IMR-90 (cell line): ENCODE results near the gene HOXD13. TPM values are rescaled to one million over a fixed set of nuclear protein-coding genes. Genes with fewer than 3 reads are reported as not detected.

Experiments
- ATAC-seq: fragments of 200-7000 bp; cut with Tn5 transposase; 2 replicates; pipeline ENCODE4 v1.9.1; 2020; ENCODE audit warnings: low read depth, mild to moderate bottlenecking, moderate library complexity
- BruUV-seq: library from RNA; stranded (reverse); fragments of 400-500 nt; replicated peaks from 2 replicates; lab custom pipeline; 2021; lab: Mats Ljungman, UMichigan
- CTCF ChIA-PET: fragments of 300-600 bp; formaldehyde crosslinking; extraction: SDS; loops from one replicate; lab custom pipeline; 2021; ENCODE audit warnings: antibody characterized with exemption; lab: Yijun Ruan, JAX
- POLR2A ChIA-PET: fragments of 300-600 bp; sonication (Branson Sonifier 250); formaldehyde crosslinking; loops from one replicate; lab custom pipeline; 2022; ENCODE audit warnings: antibody characterized with exemption; ENCODE audit not compliant: unreplicated experiment; lab: Charles Lee
- DNase-seq: peaks from one replicate; pipeline ENCODE4 v3.0.0; 2013
- H2AFZ ChIP-seq: replicated peaks from 2 replicates; pipeline ENCODE3; 2013; ENCODE audit warnings: low read length, mild to moderate bottlenecking; ENCODE audit not compliant: poor library complexity
- H2AK5ac ChIP-seq: 2 replicates; pipeline ENCODE4 v1.6.1; 2013; ENCODE audit warnings: low read depth, low read length, inconsistent platforms
- H2AK9ac ChIP-seq: replicated peaks from 2 replicates; pipeline ENCODE3; 2013; ENCODE audit warnings: mild to moderate bottlenecking, low read depth, low read length, moderate library complexity; ENCODE audit not compliant: poor library complexity
- H2BK120ac ChIP-seq: 2 replicates; pipeline ENCODE4 v1.6.1; 2013; ENCODE audit warnings: low read depth, low read length, inconsistent platforms
- H2BK15ac ChIP-seq: 3 replicates; pipeline ENCODE4 v1.6.1; 2013; ENCODE audit warnings: low read depth, low read length, inconsistent platforms
- H2BK20ac ChIP-seq: 2 replicates; pipeline ENCODE4 v1.6.1; 2013; ENCODE audit warnings: low read depth, mild to moderate bottlenecking, inconsistent platforms, low read length, moderate library complexity
- H2BK5ac ChIP-seq: 2 replicates; pipeline ENCODE4 v1.6.1; 2013; ENCODE audit warnings: mild to moderate bottlenecking, low read depth, low read length, inconsistent platforms; ENCODE audit not compliant: poor library complexity, severe bottlenecking
- H3K14ac ChIP-seq: replicated peaks from 2 replicates; pipeline ENCODE4 v1.6.1; 2013; ENCODE audit warnings: low read depth, low read length, inconsistent platforms
- H3K18ac ChIP-seq: 2 replicates; pipeline ENCODE4 v1.6.1; 2013; ENCODE audit warnings: low read depth, low read length, control low read depth
- H3K23ac ChIP-seq: 2 replicates; pipeline ENCODE4 v1.6.1; 2013; ENCODE audit warnings: low read depth, low read length, inconsistent platforms
- H3K27ac ChIP-seq: 2 replicates; pipeline ENCODE4 v1.5.1; 2013; ENCODE audit warnings: mild to moderate bottlenecking, control low read depth, low read length; ENCODE audit not compliant: insufficient read depth
- H3K27me3 ChIP-seq: 2 replicates; pipeline ENCODE4 v1.6.1; 2013; ENCODE audit warnings: low read length; ENCODE audit not compliant: control insufficient read depth, insufficient read depth
- H3K36me3 ChIP-seq: 2 replicates; pipeline ENCODE4 v1.6.1; 2013; ENCODE audit warnings: low read length, mixed read lengths; ENCODE audit not compliant: control insufficient read depth, insufficient read depth
- H3K4ac ChIP-seq: 2 replicates; pipeline ENCODE4 v1.6.1; 2013; ENCODE audit warnings: low read depth, low read length, inconsistent platforms
- H3K4me1 ChIP-seq: 2 replicates; pipeline ENCODE4 v1.6.1; 2013; ENCODE audit warnings: low read length, mixed read lengths; ENCODE audit not compliant: control insufficient read depth, insufficient read depth
- H3K4me2 ChIP-seq: 2 replicates; pipeline ENCODE4 v1.6.1; 2013; ENCODE audit warnings: low read depth, mild to moderate bottlenecking, control low read depth, low read length, moderate library complexity
- H3K4me3 ChIP-seq: 2 replicates; pipeline ENCODE4 v1.5.1; 2013; ENCODE audit warnings: low read depth, mild to moderate bottlenecking, control low read depth, low read length, moderate library complexity; ENCODE audit not compliant: insufficient read depth
- H3K56ac ChIP-seq: 2 replicates; pipeline ENCODE4 v1.6.1; 2013; ENCODE audit warnings: low read length, inconsistent platforms; ENCODE audit not compliant: insufficient read depth; ENCODE audit errors: extremely low read depth
- H3K79me1 ChIP-seq, 2 experiments: 2 replicates each; pipeline ENCODE4 v1.6.1; 2013; ENCODE audit warnings: low read length in 2 of 2, inconsistent platforms in 1 of 2, low read depth in 1 of 2
- H3K9ac ChIP-seq: 2 replicates; pipeline ENCODE4 v1.6.1; 2013; ENCODE audit warnings: low read depth, low read length, control low read depth
- H3K9me1 ChIP-seq: 2 replicates; pipeline ENCODE4 v1.6.1; 2013; ENCODE audit warnings: low read length, inconsistent platforms; ENCODE audit not compliant: insufficient read depth
- H3K9me3 ChIP-seq: 2 replicates; pipeline ENCODE4 v1.6.1; 2013; ENCODE audit warnings: low read length; ENCODE audit not compliant: control insufficient read depth, insufficient read depth
- H4K20me1 ChIP-seq: 2 replicates; pipeline ENCODE4 v1.6.1; 2013; ENCODE audit warnings: low read length, inconsistent platforms; ENCODE audit not compliant: insufficient read depth
- H4K5ac ChIP-seq: 2 replicates; pipeline ENCODE4 v1.6.1; 2013; ENCODE audit warnings: mild to moderate bottlenecking, low read depth, low read length, control low read depth
- H4K8ac ChIP-seq, 2 experiments: 2 replicates each; pipeline ENCODE4 v1.6.1; 2013; ENCODE audit warnings: low read depth in 2 of 2, low read length in 2 of 2, control low read depth in 1 of 2, inconsistent platforms in 1 of 2
- H4K91ac ChIP-seq: 2 replicates; pipeline ENCODE4 v1.6.1; 2013; ENCODE audit warnings: low read depth, low read length, inconsistent platforms; ENCODE audit not compliant: insufficient read depth
- BHLHE40 ChIP-seq: fragments of 150-350 bp; IDR thresholded peaks from 2 replicates; pipeline ENCODE4 v1.6.1; 2016; ENCODE audit warnings: mild to moderate bottlenecking, low read depth, low read length
- CHD1 ChIP-seq: IDR thresholded peaks from 2 replicates; pipeline ENCODE4 v1.6.1; 2012; ENCODE audit warnings: low read depth, low read length, improper control_type of control experiment
- CTCF ChIP-seq: conservative IDR thresholded peaks from 2 replicates; pipeline ENCODE4 v1.5.1; 2012; ENCODE audit warnings: mild to moderate bottlenecking, low read depth, low read length, improper control_type of control experiment
- FOS ChIP-seq: fragments of 150-350 bp; IDR thresholded peaks from 2 replicates; pipeline ENCODE4 v1.6.1; 2016; ENCODE audit warnings: low read depth, low read length
- MAFK ChIP-seq: IDR thresholded peaks from 2 replicates; pipeline ENCODE4 v1.6.1; 2012; ENCODE audit warnings: low read depth, low read length, improper control_type of control experiment
- MXI1 ChIP-seq: IDR thresholded peaks from 2 replicates; pipeline ENCODE4 v1.6.1; 2012; ENCODE audit warnings: low read depth, mild to moderate bottlenecking, low read length, moderate library complexity, borderline replicate concordance
- NFE2L2 ChIP-seq: fragments of 150-350 bp; IDR thresholded peaks from 2 replicates; pipeline ENCODE4 v1.6.1; 2016; ENCODE audit warnings: low read depth, mild to moderate bottlenecking, low read length
- POLR2A ChIP-seq: IDR thresholded peaks from 2 replicates; pipeline ENCODE4 v1.6.1; 2012; ENCODE audit warnings: mild to moderate bottlenecking, low read depth, low read length
- RAD21 ChIP-seq: IDR thresholded peaks from 2 replicates; pipeline ENCODE4 v1.6.1; 2012; ENCODE audit warnings: low read length, improper control_type of control experiment
- RCOR1 ChIP-seq: IDR thresholded peaks from 2 replicates; pipeline ENCODE4 v1.6.1; 2012; ENCODE audit warnings: mild to moderate bottlenecking, low read length, improper control_type of control experiment; ENCODE audit not compliant: insufficient replicate concordance
- RFX5 ChIP-seq: IDR thresholded peaks from 2 replicates; pipeline ENCODE4 v1.8.0; 2012; ENCODE audit warnings: low read depth, mild to moderate bottlenecking, low read length, moderate library complexity
- SMC3 ChIP-seq: fragments of 150-350 bp; IDR thresholded peaks from 2 replicates; pipeline ENCODE4 v1.6.1; 2016; ENCODE audit warnings: low read depth, mild to moderate bottlenecking, antibody characterized with exemption, low read length, moderate library complexity
- USF2 ChIP-seq: fragments of 150-350 bp; IDR thresholded peaks from 2 replicates; pipeline ENCODE4 v1.6.1; 2017; ENCODE audit warnings: mild to moderate bottlenecking, antibody characterized with exemption, low read length, low read depth
- WGBS, 2 experiments: methylation state at CpG; one replicate each; pipeline versions ENCODE4 v1.1.5 to v1.1.7; 2013; ENCODE audit warnings: missing lambda C conversion rate in 2 of 2; ENCODE audit not compliant: insufficient read length in 1 of 2; ENCODE audit errors: extremely low coverage in 2 of 2; 5-methylcytosine and 5-hydroxymethylcytosine counted together
- dilution Hi-C: fragments of 300-500 bp; cut with HindIII; formaldehyde crosslinking; loops from one replicate; pipeline ENCODE4 v1.14.3; 2018; ENCODE audit warnings: low sequenced_read_pairs; ENCODE audit not compliant: unreplicated experiment
- in situ Hi-C: fragments of 300-500 bp; cut with MboI; formaldehyde crosslinking; loops from 3 replicates; pipeline ENCODE4 v1.14.3; 2019; ENCODE audit warnings: low sequenced_read_pairs, inconsistent platforms, mixed read lengths
- intact Hi-C: fragments of 100-400 bp; cut with micrococcal nuclease; formaldehyde crosslinking; loops from 2 replicates; pipeline ENCODE4 v1.10.0; 2022
- polyA plus RNA-seq, 3 experiments: library from polyadenylated mRNA; depleted of rRNA; stranded (reverse); fragments of >200 nt; gene quantifications; 2 replicates each; pipeline ENCODE4 v1.2.3, GENCODE V29; 2012; ENCODE audit warnings: low replicate concordance in 1 of 3
- total RNA-seq: library from RNA; depleted of rRNA; stranded (reverse); fragments of >200 nt; gene quantifications from 2 replicates; pipeline ENCODE4 v1.2.3, GENCODE V29; 2012

HOXD13 gene
- total and polyA plus RNA-seq, 2 of the 4 experiments (the other 2 are of a cell fraction) = not detected

- no peak for TF ChIP-seq USF2
- no peak for TF ChIP-seq RAD21
These were observed 20.2 kb upstream of the HOXD13 start (continued) for GRCh38 chr2:176072292-176072669.

GRCh38 chr2:176072951-176073904 lies 19.3 kb upstream of the HOXD13 start:
- peaks cover 84% of the 10 kb centered on the region for H3K27me3 ChIP-seq
- no peak overlapping the region for H2AFZ ChIP-seq
- H3K9me1 ChIP-seq = no peaks in the 10 kb centered on the region
- H2AK5ac ChIP-seq = no peak overlapping the region
- dilution Hi-C loops (no loop called here), in situ Hi-C loops (no loop called here), intact Hi-C loops (no loop called here)
- ChIA-PET CTCF (no interaction called here), POLR2A (no interaction called here)
- H3K79me1 ChIP-seq = no peaks in the 10 kb centered on the region
- H3K4me1 ChIP-seq = no peaks in the 10 kb centered on the region
- no peak overlapping the region for H3K4me2 ChIP-seq
- WGBS, 2 experiments = 2% methylated on average over 9 of the region's 29 CpGs; no CpG with 5 or more reads in 1 of the 2 experiments
- no peak overlapping the region for H4K8ac ChIP-seq
- no peak overlapping the region for H3K27ac ChIP-seq
- H4K91ac ChIP-seq = no peak overlapping the region
- H3K14ac ChIP-seq = no peak overlapping the region
- no peak for DNase-seq
- no peak overlapping the region for H3K18ac ChIP-seq
- no peak overlapping the region for H3K23ac ChIP-seq
- ATAC-seq = no peak
- no peak overlapping the region for H2BK5ac ChIP-seq
- H3K36me3 ChIP-seq = no peaks in the 10 kb centered on the region
- H3K4ac ChIP-seq = no peak overlapping the region
- no peak overlapping the region for H2AK9ac ChIP-seq
- peaks cover 6% of the 10 kb centered on the region; the same call in 1 of the 2 replicates for H3K9me3 ChIP-seq
- no peak overlapping the region for H4K5ac ChIP-seq
- no peak overlapping the region for H2BK120ac ChIP-seq
- no peak overlapping the region for H3K4me3 ChIP-seq
- H2BK20ac ChIP-seq = no peak overlapping the region
- BruUV-seq = no TSS peak
- H4K20me1 ChIP-seq = no peaks in the 10 kb centered on the region
- no peak overlapping the region for H3K9ac ChIP-seq
- no peak overlapping the region for H2BK15ac ChIP-seq
- H3K56ac ChIP-seq = no peak overlapping the region
- TF ChIP-seq RCOR1 = no peak
- no peak for TF ChIP-seq CTCF
- no peak for TF ChIP-seq POLR2A
- no peak for TF ChIP-seq BHLHE40
- no peak for TF ChIP-seq SMC3
- no peak for TF ChIP-seq FOS
- no peak for TF ChIP-seq NFE2L2
- no peak for TF ChIP-seq RFX5
- no peak for TF ChIP-seq MXI1
- no peak for TF ChIP-seq MAFK
- TF ChIP-seq CHD1 = no peak
- no peak for TF ChIP-seq RAD21
